HG02763 (cell line): ENCODE measurements around the gene TCIRG1.
"Not testable (repeated sequence)": the region's sequence is repeated elsewhere in the genome, so short reads cannot be mapped to it uniquely, and the experiment has no call there.

Source experiments
- ATAC-seq: cut with Tn5 transposase; IDR thresholded peaks from one replicate; pipeline ENCODE4 v1.9.1; 2021; ENCODE audit warnings: mild to moderate bottlenecking, moderate library complexity; ENCODE audit not compliant: unreplicated experiment

TCIRG1 gene, protein sequence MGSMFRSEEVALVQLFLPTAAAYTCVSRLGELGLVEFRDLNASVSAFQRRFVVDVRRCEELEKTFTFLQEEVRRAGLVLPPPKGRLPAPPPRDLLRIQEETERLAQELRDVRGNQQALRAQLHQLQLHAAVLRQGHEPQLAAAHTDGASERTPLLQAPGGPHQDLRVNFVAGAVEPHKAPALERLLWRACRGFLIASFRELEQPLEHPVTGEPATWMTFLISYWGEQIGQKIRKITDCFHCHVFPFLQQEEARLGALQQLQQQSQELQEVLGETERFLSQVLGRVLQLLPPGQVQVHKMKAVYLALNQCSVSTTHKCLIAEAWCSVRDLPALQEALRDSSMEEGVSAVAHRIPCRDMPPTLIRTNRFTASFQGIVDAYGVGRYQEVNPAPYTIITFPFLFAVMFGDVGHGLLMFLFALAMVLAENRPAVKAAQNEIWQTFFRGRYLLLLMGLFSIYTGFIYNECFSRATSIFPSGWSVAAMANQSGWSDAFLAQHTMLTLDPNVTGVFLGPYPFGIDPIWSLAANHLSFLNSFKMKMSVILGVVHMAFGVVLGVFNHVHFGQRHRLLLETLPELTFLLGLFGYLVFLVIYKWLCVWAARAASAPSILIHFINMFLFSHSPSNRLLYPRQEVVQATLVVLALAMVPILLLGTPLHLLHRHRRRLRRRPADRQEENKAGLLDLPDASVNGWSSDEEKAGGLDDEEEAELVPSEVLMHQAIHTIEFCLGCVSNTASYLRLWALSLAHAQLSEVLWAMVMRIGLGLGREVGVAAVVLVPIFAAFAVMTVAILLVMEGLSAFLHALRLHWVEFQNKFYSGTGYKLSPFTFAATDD

DNA sequence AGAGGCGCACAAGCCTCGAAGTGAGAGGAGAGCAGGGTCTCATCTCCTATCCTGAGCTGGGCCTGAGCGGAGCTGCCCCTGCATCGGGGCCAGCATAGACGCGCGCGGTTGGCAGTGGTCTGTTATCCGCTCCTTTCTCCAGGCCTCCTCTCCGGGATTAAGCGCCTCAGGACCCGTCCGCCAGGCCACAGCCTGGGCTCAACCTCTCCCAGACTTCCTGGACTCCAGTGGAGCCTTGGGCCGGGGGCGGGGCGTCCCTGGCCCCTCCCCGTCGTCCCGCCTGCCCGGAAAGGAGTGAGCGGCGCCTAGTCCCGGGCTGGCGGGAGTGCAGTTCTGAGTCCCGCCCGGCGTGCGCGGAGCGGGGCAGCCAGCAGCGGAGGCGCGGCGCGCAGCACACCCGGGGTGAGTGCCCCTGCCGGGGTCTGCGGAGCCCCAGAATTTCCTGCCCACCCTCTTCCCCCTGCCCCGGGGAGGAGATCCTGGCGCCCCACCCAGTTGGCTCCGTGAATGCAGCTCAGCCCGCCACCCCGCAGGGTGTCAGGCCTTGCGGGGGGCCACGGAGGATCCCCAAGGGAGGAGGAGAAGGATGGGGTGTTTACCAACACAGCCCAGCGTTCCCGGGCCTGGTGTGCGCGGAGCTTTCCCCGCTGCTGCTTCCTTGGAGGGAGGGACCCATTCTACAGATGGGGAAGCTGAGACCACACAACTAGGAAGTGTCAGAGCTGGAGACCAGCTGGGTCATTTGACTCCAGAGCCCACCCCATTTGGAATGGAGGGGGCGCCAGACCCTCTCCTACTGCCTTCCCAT, at the start of gene TCIRG1:
Gene TCIRG1, plus strand, starts transcription at position 308 of the 808 bp plus-strand sequence. CDS start 2,247 bp downstream, outside the sequence.
- ATAC-seq = peak; percentile 38

DNA sequence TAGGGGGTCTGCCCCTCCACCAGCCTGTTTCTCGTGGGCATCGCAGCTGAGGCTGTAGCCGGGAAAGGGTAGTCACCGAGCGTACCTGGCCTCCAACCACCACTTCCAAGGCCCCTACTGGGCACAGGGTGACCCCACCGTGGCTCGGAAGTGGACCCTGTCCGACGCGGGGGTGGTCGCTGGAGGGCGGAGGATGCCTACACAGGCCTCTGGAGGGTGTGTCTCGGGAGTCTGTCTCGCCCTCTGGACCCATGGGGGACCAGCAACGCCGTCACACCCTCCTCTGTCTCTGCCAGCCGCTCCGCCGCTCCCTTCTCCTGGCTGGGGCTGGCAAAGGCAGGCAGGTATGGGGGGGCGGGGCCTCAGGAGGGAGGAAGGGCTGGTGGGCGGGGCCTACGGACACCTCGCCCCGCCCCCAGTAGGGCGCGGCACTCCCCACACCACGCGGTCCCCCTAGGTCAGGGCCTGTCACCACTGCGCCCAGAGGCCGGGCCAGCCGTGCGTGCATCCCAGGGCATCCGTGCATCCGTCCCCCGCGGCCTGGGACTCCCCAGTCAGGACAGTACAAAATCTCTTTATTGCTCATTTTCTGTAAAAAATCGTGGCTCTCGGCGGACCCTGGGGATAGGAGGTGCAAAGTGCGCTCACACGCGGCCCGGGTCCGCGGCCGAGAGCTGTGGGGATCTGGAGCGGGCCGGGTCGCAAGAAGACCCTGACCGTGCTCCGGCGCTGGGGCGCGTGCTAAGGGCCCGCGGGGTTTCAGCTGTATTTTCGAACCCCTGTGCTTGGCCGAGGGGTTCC, 48.1 kb upstream of the TCIRG1 start:
- not testable (repeated sequence) for ATAC-seq

DNA sequence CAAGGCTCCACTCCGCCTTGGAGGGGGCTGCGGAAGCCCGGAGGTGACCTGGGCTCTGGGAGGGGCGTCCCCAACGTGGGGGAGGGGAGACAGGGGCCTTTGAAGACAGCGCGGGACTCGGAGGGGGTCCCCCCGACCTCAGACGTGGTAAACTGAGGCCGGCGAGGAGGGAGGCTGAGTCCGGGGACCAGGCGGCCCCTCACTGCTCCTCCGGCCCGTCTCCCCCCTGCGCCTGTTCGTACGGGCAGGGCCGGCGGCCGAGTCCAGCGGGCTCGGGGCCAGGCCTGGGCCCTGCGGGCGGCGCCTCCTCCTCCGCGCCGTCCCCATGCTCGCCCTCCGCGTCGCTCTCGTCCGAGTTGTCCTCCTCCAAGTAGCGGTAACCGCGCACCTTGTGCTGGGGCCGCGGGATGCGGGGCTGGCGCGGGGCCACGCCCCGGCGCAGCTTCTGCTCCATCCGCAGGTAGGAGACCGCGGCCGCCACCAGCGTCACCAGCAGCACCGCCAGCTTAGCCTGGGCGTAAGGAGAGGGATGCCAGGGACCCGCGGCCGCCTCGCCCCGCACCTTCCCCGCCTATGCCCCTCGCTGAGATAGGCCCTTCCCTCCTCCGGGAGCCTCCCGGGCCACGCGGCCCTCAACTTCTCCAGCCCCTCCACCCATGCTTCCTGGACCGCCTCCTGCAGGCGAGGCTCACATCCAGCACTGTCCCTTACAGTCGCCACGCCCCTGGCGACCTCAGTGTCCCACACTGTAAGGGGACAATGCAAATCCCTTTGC, 47.3 kb upstream of the TCIRG1 start:
- ATAC-seq = not testable (repeated sequence)

DNA sequence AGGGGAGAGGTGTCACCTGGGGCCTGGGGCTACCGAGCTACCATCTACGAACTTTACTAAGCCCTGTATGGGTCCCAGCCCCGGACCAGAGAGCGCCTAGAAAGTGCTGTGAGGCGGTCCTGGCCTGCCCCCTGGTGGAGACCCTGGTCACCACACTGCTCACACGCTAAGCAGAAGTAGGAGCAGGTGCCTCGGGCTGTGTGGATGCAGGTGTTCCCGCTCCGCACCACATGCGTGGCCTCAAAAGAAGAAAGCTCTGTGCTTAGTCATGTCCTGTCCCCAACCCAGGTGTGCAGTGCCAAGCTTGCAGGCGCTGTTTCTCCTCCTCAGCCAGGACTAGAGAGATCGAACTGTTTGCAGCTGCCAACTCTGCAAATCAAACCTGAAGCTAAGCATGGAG, 45.0 kb upstream of the TCIRG1 start:
- not testable (repeated sequence) for ATAC-seq

DNA sequence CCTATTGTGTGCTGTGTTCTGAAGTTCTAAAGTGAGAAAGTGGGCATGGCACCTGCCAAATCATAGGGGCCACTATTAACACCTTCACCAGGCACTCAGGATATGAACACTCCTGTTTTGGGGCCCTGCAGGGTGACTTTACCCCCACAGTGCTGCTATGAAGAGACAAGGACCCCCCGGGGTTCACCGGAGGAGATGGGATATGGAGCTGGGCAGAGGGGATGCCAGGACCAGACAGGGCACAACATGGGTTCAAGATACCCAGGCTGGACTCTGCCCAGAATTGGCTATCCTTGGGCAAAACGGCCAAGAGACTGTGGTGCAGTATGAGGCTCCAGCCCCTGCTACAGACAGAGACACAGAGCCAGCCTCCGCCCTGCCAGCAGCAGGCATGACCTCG, 44.4 kb upstream of the TCIRG1 start:
- not testable (repeated sequence) for ATAC-seq

DNA sequence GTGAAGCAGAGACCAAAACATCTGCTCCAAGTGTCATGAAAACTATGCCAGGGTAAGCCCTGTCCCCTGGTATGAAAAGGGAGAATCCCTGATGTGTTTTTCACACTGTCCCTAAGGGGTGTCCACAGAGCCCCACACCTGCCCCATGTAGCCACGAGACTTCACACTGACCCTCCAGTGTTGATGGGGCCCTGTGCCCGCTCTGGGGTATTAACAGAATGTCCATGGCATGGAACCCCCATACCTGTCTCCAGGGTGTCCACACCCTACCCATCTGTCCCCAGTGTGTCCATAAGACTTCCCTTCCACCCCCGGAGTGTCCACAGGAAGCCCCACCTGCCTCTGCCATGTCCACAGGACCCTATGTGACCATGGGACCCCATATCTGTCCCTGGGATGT, 43.7 kb upstream of the TCIRG1 start:
- not testable (repeated sequence) for ATAC-seq

DNA sequence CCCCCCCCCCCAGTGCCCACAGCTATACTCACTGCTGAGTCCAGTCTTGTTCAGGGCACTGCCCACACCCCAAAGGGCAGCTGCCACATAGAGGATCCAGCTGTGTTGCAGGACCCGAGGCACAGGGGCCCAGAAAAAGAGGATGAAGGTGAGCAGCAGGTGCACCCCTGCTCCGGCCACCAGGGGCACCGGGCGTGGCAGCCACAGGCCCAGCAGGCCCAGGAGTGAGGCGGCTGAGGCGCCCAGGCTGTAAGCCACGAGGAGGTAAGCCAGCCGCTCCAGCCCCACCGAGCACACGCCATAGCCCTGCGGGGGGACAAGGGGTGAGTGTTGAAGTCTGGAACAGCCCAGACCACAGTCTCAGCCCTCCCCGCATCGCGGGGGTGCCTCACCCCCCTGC, 43.2 kb upstream of the TCIRG1 start:
- ATAC-seq = not testable (repeated sequence)

DNA sequence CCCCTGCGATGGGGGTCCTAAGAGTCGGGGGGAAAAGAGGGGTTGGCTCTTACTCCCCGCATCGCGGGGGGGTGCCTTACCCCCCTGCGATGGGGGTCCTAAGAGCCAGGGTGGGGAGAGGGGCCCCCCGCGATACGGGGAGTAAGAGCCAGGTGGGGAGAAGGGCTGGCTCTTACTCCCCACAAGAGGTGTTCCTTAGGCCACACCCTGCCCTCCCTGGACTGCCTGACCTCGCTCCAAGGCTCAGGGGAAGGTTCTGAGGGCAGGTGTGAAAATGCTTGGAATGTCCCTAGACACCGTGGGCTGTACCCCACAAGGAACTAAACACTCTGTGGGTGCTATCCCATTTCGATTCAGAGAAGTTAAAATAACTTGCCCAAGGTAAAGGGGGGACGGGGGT, 42.8 kb upstream of the TCIRG1 start:
- no peak for ATAC-seq

DNA sequence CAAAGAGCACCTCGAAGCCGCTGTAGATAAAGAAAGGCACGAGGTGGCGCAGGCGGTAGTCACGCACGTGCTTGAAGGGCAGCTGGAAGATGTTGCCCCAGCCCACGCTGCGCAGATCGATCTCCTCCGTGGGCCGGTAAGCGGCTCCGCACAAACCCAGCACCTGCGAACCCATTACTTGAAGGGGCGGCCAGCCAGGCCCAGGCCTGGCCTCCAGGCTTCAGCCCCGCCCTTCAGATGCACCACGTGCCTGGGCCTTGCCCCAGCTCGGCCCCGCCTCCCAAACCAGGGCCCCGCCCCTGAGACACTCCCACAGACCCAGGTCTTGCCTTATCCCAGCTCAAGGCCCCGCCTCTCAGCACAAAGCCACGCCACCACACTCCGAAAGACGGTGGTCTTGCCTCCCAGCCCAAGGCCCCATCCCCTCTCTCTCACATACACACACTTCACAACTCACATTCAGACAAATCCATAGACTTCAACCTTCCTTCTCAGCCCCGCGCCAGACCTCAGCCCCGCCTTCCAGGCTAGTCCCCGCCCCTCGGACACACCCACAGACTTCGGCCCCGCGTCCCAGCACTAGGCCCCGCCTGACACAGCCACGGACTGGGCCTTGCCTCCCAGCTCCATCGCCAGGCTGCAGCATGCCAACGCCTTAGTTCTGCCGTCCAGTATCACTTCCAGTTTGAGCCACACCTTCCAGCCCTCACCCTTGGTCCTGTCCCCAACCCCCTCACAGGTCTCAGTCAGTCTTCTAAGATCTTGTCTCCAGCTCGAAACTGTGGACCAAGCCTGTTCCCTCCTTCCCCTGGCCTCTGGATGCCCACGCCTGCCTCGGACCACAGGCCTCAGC, 42.0 kb upstream of the TCIRG1 start:
- ATAC-seq = no peak

DNA sequence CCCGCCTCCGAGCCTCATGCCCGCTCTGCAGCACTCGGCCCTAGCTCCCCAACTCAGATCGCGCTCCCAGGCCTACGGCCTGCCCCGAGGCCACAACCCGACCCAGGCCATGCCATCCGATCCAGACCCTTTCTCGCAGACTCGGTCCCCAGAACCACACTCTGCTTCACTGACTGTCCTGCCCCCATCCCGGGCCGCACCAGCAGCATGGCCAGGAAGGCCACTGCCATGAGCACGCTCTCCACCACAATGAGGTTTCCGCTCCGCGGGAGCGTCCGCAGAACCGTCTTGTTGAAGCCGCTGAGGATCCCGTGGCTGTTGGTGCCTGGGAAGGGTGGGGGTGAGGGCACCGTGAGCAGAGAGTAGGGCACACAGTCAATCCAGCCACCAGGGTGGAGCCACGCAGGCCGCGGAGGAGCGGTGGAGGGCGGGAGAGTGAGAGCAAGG, 41.3 kb upstream of the TCIRG1 start:
- ATAC-seq = no peak

DNA sequence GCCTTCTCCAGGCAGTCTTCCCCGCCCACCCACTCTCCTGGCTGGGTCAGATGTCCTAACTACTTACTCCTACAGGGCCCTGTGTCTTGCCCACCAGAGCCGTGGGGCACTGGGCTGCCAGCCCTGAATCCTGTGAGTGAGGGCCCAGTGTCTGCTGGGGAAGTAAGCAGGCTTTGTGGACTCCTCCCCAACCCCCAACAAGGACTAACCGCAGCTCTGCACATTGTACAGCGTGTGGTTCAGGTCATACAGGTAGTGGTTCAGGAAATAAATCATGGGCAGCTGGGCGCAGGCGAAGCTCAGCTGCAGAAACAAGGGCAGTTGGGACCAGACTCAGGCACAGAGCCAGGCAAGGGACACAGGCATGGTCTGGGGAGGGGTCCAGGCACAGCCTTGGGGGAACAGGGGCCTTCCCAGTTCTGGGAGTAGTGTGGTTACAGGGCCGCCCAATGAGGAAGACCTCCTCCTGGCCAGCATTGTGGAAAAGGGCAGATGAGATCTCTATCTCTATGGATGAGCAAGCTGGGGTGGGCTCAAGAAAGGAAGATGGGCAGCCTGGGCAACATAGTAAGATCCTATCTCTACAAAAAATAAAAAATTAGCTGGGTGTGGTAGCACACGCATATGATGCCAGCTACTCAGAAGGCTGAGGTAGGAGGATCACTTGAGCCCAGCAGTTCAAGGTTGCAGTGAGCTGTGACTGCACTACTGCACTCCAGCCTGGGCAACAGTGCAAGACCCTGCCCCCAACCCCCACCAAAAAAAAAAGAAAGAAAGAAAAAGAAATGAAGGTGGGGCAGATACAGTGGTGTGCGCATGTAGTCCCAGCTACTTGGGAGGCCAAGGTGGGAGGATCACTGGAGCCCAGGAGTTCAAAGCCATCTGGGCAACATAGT, 40.4 kb upstream of the TCIRG1 start:
- no peak for ATAC-seq

DNA sequence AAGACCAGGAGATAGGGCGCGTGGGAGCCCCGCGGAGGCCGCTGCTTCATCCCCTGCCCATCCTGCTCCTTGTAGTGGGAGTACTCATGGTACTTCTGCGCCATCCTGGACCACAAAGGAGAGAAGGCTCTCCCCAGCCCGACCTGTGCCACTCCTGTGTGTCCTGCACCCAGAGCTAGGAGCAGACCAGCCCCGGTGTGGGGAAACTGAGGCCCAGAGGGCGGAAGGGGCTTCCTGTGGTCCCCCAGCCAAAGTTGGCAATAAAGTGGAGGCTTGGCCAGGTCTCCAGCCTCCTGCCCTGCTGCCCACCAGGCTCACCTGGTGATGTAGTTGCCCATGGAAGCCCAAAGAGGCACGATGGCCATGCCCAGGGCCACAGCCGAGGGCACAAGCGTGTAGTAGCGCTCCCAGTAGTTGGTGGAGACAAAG, 39.6 kb upstream of the TCIRG1 start:
- ATAC-seq = no peak

DNA sequence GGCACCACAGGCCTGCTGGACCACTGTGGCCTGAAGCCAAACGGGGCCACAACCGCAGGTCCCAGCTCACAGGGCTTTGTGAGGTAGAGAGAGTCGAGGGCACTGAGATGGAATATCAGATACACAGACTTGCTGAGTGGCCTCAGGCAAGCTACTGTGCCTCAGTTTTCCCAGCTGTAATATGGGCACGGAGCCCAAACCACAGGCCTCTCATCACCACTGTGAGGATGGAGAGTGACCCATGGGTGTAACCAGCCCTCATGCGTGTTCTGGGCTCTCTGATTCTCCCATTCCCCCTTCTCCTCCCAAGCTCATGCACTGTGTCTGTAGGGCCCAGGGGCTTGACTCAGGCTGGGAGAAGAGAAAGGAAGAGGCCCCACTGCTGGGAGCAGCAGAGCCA, 39.1 kb upstream of the TCIRG1 start:
- ATAC-seq = no peak

DNA sequence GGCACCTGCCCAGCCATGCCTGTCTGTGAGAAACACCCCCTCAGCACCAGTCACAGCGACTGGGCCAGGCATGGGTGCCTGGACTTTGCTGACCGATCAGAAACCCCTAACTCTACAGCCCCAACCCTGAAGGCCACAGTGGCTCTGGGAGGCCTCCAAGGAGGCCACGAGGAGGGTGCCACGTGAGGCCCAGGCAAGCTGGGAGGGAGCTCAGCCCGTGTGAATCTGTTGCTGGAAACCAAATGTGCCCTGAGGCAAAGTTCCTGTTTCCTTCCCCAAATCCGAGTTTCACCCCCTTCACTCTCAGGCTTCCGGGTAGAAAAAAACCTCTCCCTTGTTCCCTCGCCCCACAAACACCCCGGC, 36.3 kb upstream of the TCIRG1 start:
- ATAC-seq = peak; percentile 4

DNA sequence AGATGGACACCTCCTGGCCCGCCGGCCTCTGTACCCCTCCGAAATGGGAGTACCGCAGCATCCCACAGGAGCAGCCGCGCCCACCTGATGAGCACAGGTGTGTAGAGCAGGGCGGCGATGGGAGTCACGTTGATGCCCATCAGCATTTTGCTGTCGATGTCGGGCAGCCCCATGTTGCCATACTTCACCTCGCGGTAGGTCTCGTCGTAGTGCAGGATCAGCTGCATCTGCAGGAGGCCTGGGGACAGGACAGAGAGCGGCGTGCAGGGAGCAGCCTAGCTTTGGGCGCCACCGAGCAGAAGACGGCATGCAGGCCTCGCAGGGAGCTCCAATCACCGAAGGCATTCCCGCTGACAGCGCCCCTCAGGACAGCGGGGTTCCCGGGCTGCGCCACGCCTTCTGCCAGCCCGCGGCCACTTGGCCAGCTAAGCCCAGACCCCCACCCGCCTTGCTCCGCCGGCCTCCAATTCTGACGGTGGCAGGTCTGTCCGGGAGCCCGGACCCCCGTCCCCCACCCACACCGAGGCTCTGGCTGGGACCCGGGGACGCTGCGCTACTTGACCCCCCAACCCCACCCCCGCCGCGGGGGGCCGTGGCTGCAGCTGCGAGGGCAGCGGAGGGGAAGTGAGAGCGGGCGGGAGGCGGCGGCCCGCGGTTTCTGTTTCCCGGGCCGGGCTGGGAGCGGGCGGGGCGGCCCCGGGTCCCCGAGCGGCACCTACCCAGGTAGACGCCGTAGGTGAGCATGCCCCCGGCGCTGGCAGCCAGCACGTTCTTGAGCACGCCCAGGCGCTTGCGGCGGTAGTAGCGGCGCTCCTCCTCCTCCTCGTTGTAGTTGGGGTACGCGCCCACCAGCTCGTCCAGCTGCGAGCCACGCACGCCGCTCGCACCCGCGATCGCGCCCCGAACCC, 35.6 kb upstream of the TCIRG1 start:
- peak; percentile 36 for ATAC-seq

DNA sequence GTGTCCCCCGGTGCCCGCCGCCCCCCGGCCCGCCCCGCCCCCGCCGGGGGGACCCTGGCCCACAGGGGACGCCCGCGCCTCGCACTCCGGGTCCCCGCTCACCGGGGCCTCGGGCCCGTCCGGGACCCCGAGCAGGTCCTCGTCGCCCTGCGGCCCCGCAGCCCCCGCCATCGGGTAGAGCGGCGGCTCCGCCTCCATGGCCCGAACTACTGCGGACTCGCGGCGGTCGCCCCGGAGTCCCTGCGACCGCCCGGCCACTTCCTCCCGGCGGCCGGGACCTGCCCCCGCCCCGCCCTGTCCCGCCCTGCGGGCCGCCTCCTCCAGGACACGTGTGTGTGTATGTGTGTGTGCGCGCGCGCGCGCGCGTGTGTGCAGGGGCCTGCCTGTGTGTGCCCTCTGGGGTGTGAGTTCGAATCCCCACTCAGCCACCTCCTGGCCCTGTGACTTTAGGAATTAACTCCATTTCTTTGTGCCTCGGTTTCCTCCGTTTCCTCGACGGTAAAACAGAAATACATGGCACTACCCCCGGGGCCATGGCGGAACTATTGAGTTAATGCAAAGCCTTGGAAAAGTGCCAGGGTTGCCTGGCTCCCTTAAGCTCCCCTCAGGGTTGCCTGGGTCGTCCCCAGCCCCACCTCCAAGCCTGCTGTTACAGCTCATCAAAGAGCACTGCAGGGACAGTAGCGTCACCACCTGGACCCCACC, 34.8 kb upstream of the TCIRG1 start, which contains the start of gene UNC93B1:
Gene UNC93B1, minus strand, starts transcription at position 252 of the 705 bp plus-strand sequence. Its CDS starts 54 bp downstream, at position 198.
- ATAC-seq = peak; percentile 49
